Measurements from ENCODE around the gene MPIG6B. TPM values are rescaled to one million over a fixed set of nuclear protein-coding genes. Genes with fewer than 3 reads are reported as not detected.

Gene MPIG6B
- total RNA-seq, 3 donors from 2014 or later, result 0.16 TPM; not detected in 2

- Histone ChIP-seq H3K9me3 (no peaks in the 10 kb centered on the region), H3K36me3 (no peaks in the 10 kb centered on the region), H3K27ac (peak within 1 kb of the TSS; percentile 10 to 21), H3K4me1 (no peaks in the 10 kb centered on the region), H3K27me3 (no peaks in the 10 kb centered on the region), H3K4me3 (no peak within 1 kb of the TSS)
- no peak for TF ChIP-seq POLR2AphosphoS5 (IDR thresholded peaks at IDR 0.05)
- no peak for TF ChIP-seq CTCF (IDR thresholded peaks at IDR 0.05)
- TF ChIP-seq POLR2A (IDR thresholded peaks at IDR 0.05), result no peak
- intact Hi-C loops (cut with DNase I; ENCODE audit: low total_unique reads), result loop anchor here (10.0 kb wide), 1 partner anchor 58 kb away; the partner anchor contains the start of genes ABHD16A and LY6G6F
- DNase-seq (ENCODE audit: low spot score in 2 of 2), result no peak
These were observed 39.2 kb downstream of the MPIG6B start, which contains the start of gene SAPCD1 for GRCh38 chr6:31762356-31762755. Gene SAPCD1, plus strand, starts transcription at chr6:31762656. Its CDS starts 399 bp downstream, at chr6:31763055.

- Histone ChIP-seq H3K9me3 (no peaks in the 10 kb centered on the region), H3K27ac (peak overlapping the region; percentile 10 to 21), H3K36me3 (no peaks in the 10 kb centered on the region), H3K4me1 (no peaks in the 10 kb centered on the region), H3K4me3 (no peak overlapping the region), H3K27me3 (no peaks in the 10 kb centered on the region)
- intact Hi-C loops (cut with DNase I; ENCODE audit: low total_unique reads), result loop anchor here (10.0 kb wide), 1 partner anchor 58 kb away; the partner anchor contains the start of genes ABHD16A and LY6G6F
- TF ChIP-seq POLR2A (IDR thresholded peaks at IDR 0.05) (no peak), POLR2AphosphoS5 (IDR thresholded peaks at IDR 0.05) (no peak), CTCF (IDR thresholded peaks at IDR 0.05) (no peak)
- DNase-seq (ENCODE audit: low spot score in 2 of 2), result no peak
These were observed 39.9 kb downstream of the MPIG6B start for GRCh38 chr6:31762878-31763618.

GRCh38 chr6:31763619-31763940 is 40.4 kb downstream of the MPIG6B start:
- intact Hi-C loops (cut with DNase I; ENCODE audit: low total_unique reads), result loop anchor here (10.0 kb wide), 1 partner anchor 59 kb away; the partner anchor contains the start of genes ABHD16A and LY6G6F
- no peaks in the 10 kb centered on the region for H3K36me3 ChIP-seq
- TF ChIP-seq POLR2AphosphoS5 (IDR thresholded peaks at IDR 0.05) (no peak), POLR2A (IDR thresholded peaks at IDR 0.05) (no peak), CTCF (IDR thresholded peaks at IDR 0.05) (no peak)
- DNase-seq (ENCODE audit: low spot score in 2 of 2), result no peak
- no peaks in the 10 kb centered on the region for H3K27me3 ChIP-seq
- H3K4me3 ChIP-seq, result no peak overlapping the region
- peak overlapping the region in 1 of 2 donors; percentile 10 for H3K27ac ChIP-seq
- H3K4me1 ChIP-seq, result no peaks in the 10 kb centered on the region
- H3K9me3 ChIP-seq, result no peaks in the 10 kb centered on the region

- no peaks in the 10 kb centered on the region for H3K36me3 ChIP-seq
- intact Hi-C loops (cut with DNase I; ENCODE audit: low total_unique reads), result loop anchor here (10.0 kb wide), 1 partner anchor 59 kb away; the partner anchor contains the start of genes ABHD16A and LY6G6F
- H3K9me3 ChIP-seq, result no peaks in the 10 kb centered on the region
- TF ChIP-seq POLR2AphosphoS5 (IDR thresholded peaks at IDR 0.05), result no peak
- no peak for TF ChIP-seq POLR2A (IDR thresholded peaks at IDR 0.05)
- TF ChIP-seq CTCF (IDR thresholded peaks at IDR 0.05), result no peak
- H3K27me3 ChIP-seq, result no peaks in the 10 kb centered on the region
- no peak overlapping the region for H3K27ac ChIP-seq
- no peak overlapping the region for H3K4me3 ChIP-seq
- no peaks in the 10 kb centered on the region for H3K4me1 ChIP-seq
- DNase-seq (ENCODE audit: low spot score in 2 of 2), result no peak
These were observed 41.0 kb downstream of the MPIG6B start for GRCh38 chr6:31764198-31764597.

GRCh38 chr6:31765559-31765909 is 42.4 kb downstream of the MPIG6B start:
- no peak overlapping the region for H3K4me3 ChIP-seq
- H3K27ac ChIP-seq, result no peak overlapping the region
- intact Hi-C loops (cut with DNase I; ENCODE audit: low total_unique reads), result loop anchor here (10.0 kb wide), 1 partner anchor 61 kb away; the partner anchor contains the start of genes ABHD16A and LY6G6F
- H3K36me3 ChIP-seq, result no peaks in the 10 kb centered on the region
- no peak for DNase-seq (ENCODE audit: low spot score in 2 of 2)
- H3K9me3 ChIP-seq, result no peaks in the 10 kb centered on the region
- no peaks in the 10 kb centered on the region for H3K4me1 ChIP-seq
- no peak for TF ChIP-seq POLR2A (IDR thresholded peaks at IDR 0.05)
- no peak for TF ChIP-seq CTCF (IDR thresholded peaks at IDR 0.05)
- TF ChIP-seq POLR2AphosphoS5 (IDR thresholded peaks at IDR 0.05), result no peak
- no peaks in the 10 kb centered on the region for H3K27me3 ChIP-seq

Measured in breast epithelium (tissue), 4 donors.